Measurements from ENCODE around the gene OSTN.

The OSTN gene
- long read RNA-seq = 0 reads

GRCh38 chr3:191198932-191199331, at the start of gene OSTN:
Gene OSTN, plus strand, starts transcription at chr3:191199241. Its CDS starts 13,292 bp downstream, at chr3:191212533.
- no peak within 1 kb of the TSS for H3K4me3 ChIP-seq (replicated peaks; ENCODE audit: insufficient read depth, low read length)
- H3K27me3 ChIP-seq (ENCODE audit: insufficient read depth, poor library complexity, severe bottlenecking) = peaks cover 2% of the 10 kb centered on the region
- TF ChIP-seq CTCF (IDR thresholded peaks at IDR 0.05; ENCODE audit: insufficient read depth, low read length) (no peak), GABPA (IDR thresholded peaks at IDR 0.05; ENCODE audit: low read depth) (no peak), POLR2AphosphoS5 (IDR thresholded peaks at IDR 0.05; ENCODE audit: low read depth) (no peak), SPI1 (IDR thresholded peaks at IDR 0.05; ENCODE audit: borderline replicate concordance, low read depth) (no peak), REST (IDR thresholded peaks at IDR 0.05; ENCODE audit: insufficient replicate concordance, low read depth) (no peak)
- no peak within 1 kb of the TSS for H3K27ac ChIP-seq (replicated peaks)
- DNase-seq (ENCODE audit: low read depth in 1 of 2, low spot score in 1 of 2) = no peak

- no peak for TF ChIP-seq CTCF (IDR thresholded peaks at IDR 0.05; ENCODE audit: insufficient read depth, low read length)
- no peak overlapping the region for H3K4me3 ChIP-seq (replicated peaks; ENCODE audit: insufficient read depth, low read length)
- no peak overlapping the region for H3K27ac ChIP-seq (replicated peaks)
- no peaks in the 10 kb centered on the region for H3K27me3 ChIP-seq (ENCODE audit: insufficient read depth, poor library complexity, severe bottlenecking)
- DNase-seq (ENCODE audit: low read depth in 1 of 2, low spot score in 1 of 2) = no peak
Measured at GRCh38 chr3:191151653-191152052, 47.4 kb upstream of the OSTN start.

GRCh38 chr3:191154827-191155226, 44.2 kb upstream of the OSTN start:
- Histone ChIP-seq H3K27ac (replicated peaks) (no peak overlapping the region), H3K27me3 (ENCODE audit: insufficient read depth, poor library complexity, severe bottlenecking) (no peaks in the 10 kb centered on the region), H3K4me3 (replicated peaks; ENCODE audit: insufficient read depth, low read length) (no peak overlapping the region)
- DNase-seq (ENCODE audit: low read depth in 1 of 2, low spot score in 1 of 2) = no peak
- TF ChIP-seq CTCF (IDR thresholded peaks at IDR 0.05; ENCODE audit: insufficient read depth, low read length) = no peak
- no peak for TF ChIP-seq REST (IDR thresholded peaks at IDR 0.05; ENCODE audit: insufficient replicate concordance, low read depth)
- no peak for TF ChIP-seq POLR2AphosphoS5 (IDR thresholded peaks at IDR 0.05; ENCODE audit: low read depth)
- TF ChIP-seq GABPA (IDR thresholded peaks at IDR 0.05; ENCODE audit: low read depth) = no peak
- no peak for TF ChIP-seq SPI1 (IDR thresholded peaks at IDR 0.05; ENCODE audit: borderline replicate concordance, low read depth)

GRCh38 chr3:191158247-191158646, 40.8 kb upstream of the OSTN start:
- Histone ChIP-seq H3K27ac (replicated peaks) (no peak overlapping the region), H3K4me3 (replicated peaks; ENCODE audit: insufficient read depth, low read length) (no peak overlapping the region), H3K27me3 (ENCODE audit: insufficient read depth, poor library complexity, severe bottlenecking) (no peaks in the 10 kb centered on the region)
- TF ChIP-seq CTCF (IDR thresholded peaks at IDR 0.05; ENCODE audit: insufficient read depth, low read length) (no peak), REST (IDR thresholded peaks at IDR 0.05; ENCODE audit: insufficient replicate concordance, low read depth) (no peak), GABPA (IDR thresholded peaks at IDR 0.05; ENCODE audit: low read depth) (no peak), POLR2AphosphoS5 (IDR thresholded peaks at IDR 0.05; ENCODE audit: low read depth) (no peak), SPI1 (IDR thresholded peaks at IDR 0.05; ENCODE audit: borderline replicate concordance, low read depth) (no peak)
- no peak for DNase-seq (ENCODE audit: low read depth in 1 of 2, low spot score in 1 of 2)

Measured in HL-60 (cell line).